CD8-positive, alpha-beta memory T cell (primary cell): Measurements from ENCODE around the gene ESPN. TPM values are rescaled to one million over a fixed set of nuclear protein-coding genes. Genes with fewer than 3 reads are reported as not detected.
"Not testable (repeated sequence)": the region's sequence is repeated elsewhere in the genome, so short reads cannot be mapped to it uniquely, and the experiment has no call there.

Experiments used
- CTCF ChIA-PET: fragments of 350-600 bp; sonication (Branson Sonifier 250); formaldehyde crosslinking; loops from one replicate; lab custom pipeline; 2021; ENCODE audit warnings: antibody characterized with exemption; lab: Charles Lee
- POLR2A ChIA-PET: fragments of 350-600 bp; sonication (Branson Sonifier 250); formaldehyde crosslinking; loops from one replicate; lab custom pipeline; 2021; ENCODE audit warnings: antibody characterized with exemption; lab: Charles Lee
- DNase-seq, 5 donors: peaks; one replicate each; pipeline versions ENCODE4 v3.0.0 to v3.0.0-alpha.2; 2020 to 2022; ENCODE audit warnings: mixed read lengths in 1 of 5
- H3K27ac ChIP-seq: one replicate; pipeline ENCODE4 v1.7.0; 2013; ENCODE audit warnings: low read depth, mild to moderate bottlenecking, low read length, moderate library complexity
- H3K27me3 ChIP-seq: 2 replicates; pipeline ENCODE4 v1.7.0; 2013; ENCODE audit warnings: low read length, mild to moderate bottlenecking; ENCODE audit not compliant: insufficient read depth, poor library complexity, severe bottlenecking
- H3K36me3 ChIP-seq: 2 replicates; pipeline ENCODE4 v1.7.0; 2013; ENCODE audit warnings: mild to moderate bottlenecking, low read length, moderate library complexity; ENCODE audit not compliant: insufficient read depth
- H3K4me1 ChIP-seq: 2 replicates; pipeline ENCODE4 v1.7.0; 2013; ENCODE audit warnings: mild to moderate bottlenecking, low read length, moderate library complexity; ENCODE audit not compliant: insufficient read depth
- H3K4me3 ChIP-seq: 2 replicates; pipeline ENCODE4 v1.7.0; 2013; ENCODE audit warnings: mild to moderate bottlenecking, low read length
- H3K9me3 ChIP-seq: 2 replicates; pipeline ENCODE4 v1.7.0; 2013; ENCODE audit warnings: mild to moderate bottlenecking, low read length
- H3K27ac Mint-ChIP-seq, 8 donors: one replicate each; pipeline ENCODE4 v1.8.0; 2020 to 2021; ENCODE audit warnings: mixed read lengths in 8 of 8, mild to moderate bottlenecking in 6 of 8, inconsistent platforms in 3 of 8, moderate library complexity in 3 of 8
- H3K27me3 Mint-ChIP-seq, 2 donors: one replicate each; pipeline ENCODE4 v1.8.0; 2020 to 2021; ENCODE audit warnings: mixed read lengths in 2 of 2, mild to moderate bottlenecking in 1 of 2, moderate library complexity in 1 of 2
- H3K36me3 Mint-ChIP-seq, 3 donors: one replicate each; pipeline ENCODE4 v1.8.0; 2020 to 2021; ENCODE audit warnings: mixed read lengths in 3 of 3, inconsistent platforms in 1 of 3, mild to moderate bottlenecking in 1 of 3
- H3K4me1 Mint-ChIP-seq, 3 donors: one replicate each; pipeline ENCODE4 v1.8.0; 2020 to 2021; ENCODE audit warnings: mixed read lengths in 3 of 3, inconsistent platforms in 1 of 3, mild to moderate bottlenecking in 1 of 3
- H3K4me3 Mint-ChIP-seq, 7 donors: one replicate each; pipeline ENCODE4 v1.8.0; 2020 to 2021; ENCODE audit warnings: mixed read lengths in 7 of 7, mild to moderate bottlenecking in 6 of 7, moderate library complexity in 4 of 7, inconsistent platforms in 2 of 7
- H3K9me3 Mint-ChIP-seq, 5 donors: one replicate each; pipeline ENCODE4 v1.8.0; 2020 to 2022; ENCODE audit warnings: mixed read lengths in 5 of 5, mild to moderate bottlenecking in 3 of 5, moderate library complexity in 2 of 5, inconsistent platforms in 1 of 5
- polyA plus RNA-seq: library from polyadenylated mRNA; unstranded; fragments of 300-500 nt; fragmentation: Illumina TruSeq; gene quantifications from one replicate; pipeline ENCODE4 v1.2.3, GENCODE V29; 2021
- total RNA-seq, 2 experiments: library from RNA; stranded (reverse); gene quantifications; one replicate each; pipeline ENCODE4 v1.2.3, GENCODE V29; 2021

The ESPN gene
- total and polyA plus RNA-seq, 3 experiments from 2014 or later, result 0.28 to 0.60 (median 0.48) TPM

GRCh38 chr1:6434186-6434585 lies 9.6 kb downstream of the ESPN start:
- peaks cover 3 to 5% (median 4%) of the 10 kb centered on the region in 3 donors for H3K4me1 Mint-ChIP-seq
- H3K4me3 Mint-ChIP-seq, result no peak overlapping the region
- Histone ChIP-seq H3K27me3 (peaks cover 5% of the 10 kb centered on the region), H3K36me3 (no peaks in the 10 kb centered on the region), H3K27ac (no peak overlapping the region), H3K4me3 (no peak overlapping the region), H3K4me1 (no peaks in the 10 kb centered on the region), H3K9me3 (no peaks in the 10 kb centered on the region)
- peaks cover 9 to 26% of the 10 kb centered on the region in 2 donors for H3K27me3 Mint-ChIP-seq
- H3K9me3 Mint-ChIP-seq, result no peaks in the 10 kb centered on the region
- no peak for DNase-seq
- CTCF ChIA-PET, result interaction anchor here (0.7 to 10.6 kb wide), 3 partner anchors 13 to 223 kb away, joined by 3 to 92 read pairs (median 3); partner anchors contain the start of gene HES2
- no peaks in the 10 kb centered on the region for H3K36me3 Mint-ChIP-seq
- POLR2A ChIA-PET, result no interaction called here
- H3K27ac Mint-ChIP-seq, result no peak overlapping the region

GRCh38 chr1:6435129-6435528 lies 10.6 kb downstream of the ESPN start:
- no peaks in the 10 kb centered on the region for H3K4me1 ChIP-seq
- no peak overlapping the region for H3K27ac ChIP-seq
- H3K27me3 ChIP-seq, result peaks cover 5% of the 10 kb centered on the region
- ChIA-PET CTCF (interaction anchor here (10.6 kb wide), 1 partner anchor 14 kb away, joined by 92 read pairs; the partner anchor contains the start of gene HES2), POLR2A (no interaction called here)
- no peaks in the 10 kb centered on the region for H3K9me3 ChIP-seq
- H3K36me3 ChIP-seq, result no peaks in the 10 kb centered on the region
- H3K4me3 ChIP-seq, result no peak overlapping the region
- no peak overlapping the region for H3K4me3 Mint-ChIP-seq
- no peak for DNase-seq
- no peaks in the 10 kb centered on the region for H3K36me3 Mint-ChIP-seq
- H3K27me3 Mint-ChIP-seq, result peaks cover 15 to 28% of the 10 kb centered on the region in 2 donors
- H3K27ac Mint-ChIP-seq, result no peak overlapping the region
- no peaks in the 10 kb centered on the region for H3K9me3 Mint-ChIP-seq
- H3K4me1 Mint-ChIP-seq, result peaks cover 7 to 10% (median 10%) of the 10 kb centered on the region in 3 donors

GRCh38 chr1:6435547-6435946 lies 11.0 kb downstream of the ESPN start:
- Histone ChIP-seq H3K27ac (no peak overlapping the region), H3K4me3 (no peak overlapping the region), H3K36me3 (no peaks in the 10 kb centered on the region), H3K9me3 (no peaks in the 10 kb centered on the region), H3K27me3 (peaks cover 5% of the 10 kb centered on the region), H3K4me1 (no peaks in the 10 kb centered on the region)
- Mint-ChIP-seq H3K9me3 (no peaks in the 10 kb centered on the region), H3K27ac (no peak overlapping the region), H3K27me3 (peaks cover 15 to 24% of the 10 kb centered on the region in 2 donors), H3K36me3 (no peaks in the 10 kb centered on the region), H3K4me1 (peaks cover 7 to 10% (median 10%) of the 10 kb centered on the region in 3 donors), H3K4me3 (no peak overlapping the region)
- ChIA-PET CTCF (interaction anchor here (10.6 kb wide), 1 partner anchor 15 kb away, joined by 92 read pairs; the partner anchor contains the start of gene HES2), POLR2A (no interaction called here)
- DNase-seq, result no peak

- H3K36me3 ChIP-seq, H3K27me3 ChIP-seq, POLR2A ChIA-PET, H3K4me3 Mint-ChIP-seq, DNase-seq, H3K36me3 Mint-ChIP-seq, H3K9me3 Mint-ChIP-seq, H3K4me1 ChIP-seq, H3K9me3 ChIP-seq, H3K27ac Mint-ChIP-seq, H3K27ac ChIP-seq, H3K4me3 ChIP-seq: not testable (repeated sequence)
- CTCF ChIA-PET, result interaction anchor here (10.6 kb wide), 1 partner anchor 15 kb away, joined by 92 read pairs; the partner anchor contains the start of gene HES2
- Mint-ChIP-seq H3K4me1 (peaks cover 10% of the 10 kb centered on the region in 3 donors), H3K27me3 (peaks cover 20 to 28% of the 10 kb centered on the region in 2 donors)
Measured at GRCh38 chr1:6436277-6436676, 11.7 kb downstream of the ESPN start.

- Mint-ChIP-seq H3K27me3 (peaks cover 22 to 32% of the 10 kb centered on the region in 2 donors), H3K4me1 (peaks cover 10% of the 10 kb centered on the region in 3 donors)
- H3K4me3 ChIP-seq, H3K36me3 Mint-ChIP-seq, H3K27ac ChIP-seq, H3K36me3 ChIP-seq, H3K9me3 Mint-ChIP-seq, H3K27ac Mint-ChIP-seq, H3K9me3 ChIP-seq, H3K27me3 ChIP-seq, H3K4me3 Mint-ChIP-seq, H3K4me1 ChIP-seq, POLR2A ChIA-PET, DNase-seq: not testable (repeated sequence)
- CTCF ChIA-PET, result interaction anchor here (0.6 to 10.6 kb wide), 21 partner anchors 10 to 190 kb away, joined by 3 to 92 read pairs (median 6); partner anchors contain the start of genes ACOT7, HES2, NOL9 and TAS1R1
Measured at GRCh38 chr1:6437012-6437700, 12.6 kb downstream of the ESPN start.

GRCh38 chr1:6438047-6438525 lies 13.5 kb downstream of the ESPN start:
- Mint-ChIP-seq H3K27me3 (peaks cover 22 to 32% of the 10 kb centered on the region in 2 donors), H3K9me3 (no peaks in the 10 kb centered on the region)

GRCh38 chr1:6440198-6441126 lies 15.9 kb downstream of the ESPN start:
- Mint-ChIP-seq H3K4me3 (peak overlapping the region in 5 of 7 donors; percentile 37 to 88 (median 44)), H3K27me3 (peaks cover 32 to 38% of the 10 kb centered on the region in 2 donors), H3K27ac (peak overlapping the region in 1 of 8 donors; percentile 50), H3K36me3 (peaks cover 0 to 4% (median 0%) of the 10 kb centered on the region in 3 donors), H3K4me1 (peaks cover 10 to 16% (median 13%) of the 10 kb centered on the region in 3 donors), H3K9me3 (no peaks in the 10 kb centered on the region)
- DNase-seq, result peak; percentile 55 to 81 (median 72)
- ChIA-PET POLR2A (no interaction called here), CTCF (interaction anchor here (0.8 to 10.6 kb wide), 14 partner anchors 8 to 206 kb away, joined by 3 to 92 read pairs (median 7); partner anchors contain the start of gene HES2)
- no peaks in the 10 kb centered on the region for H3K9me3 ChIP-seq
- no peaks in the 10 kb centered on the region for H3K4me1 ChIP-seq
- H3K27ac ChIP-seq, result no peak overlapping the region
- H3K4me3 ChIP-seq, result no peak overlapping the region
- peaks cover 10% of the 10 kb centered on the region for H3K27me3 ChIP-seq
- no peaks in the 10 kb centered on the region for H3K36me3 ChIP-seq

More at GRCh38 chr1:6438047-6438525, 13.5 kb downstream of the ESPN start:
- Histone ChIP-seq H3K4me3 (no peak overlapping the region), H3K27ac (no peak overlapping the region), H3K36me3 (no peaks in the 10 kb centered on the region), H3K27me3 (peaks cover 5% of the 10 kb centered on the region), H3K9me3 (no peaks in the 10 kb centered on the region), H3K4me1 (no peaks in the 10 kb centered on the region)
- DNase-seq, result peak; percentile 55 to 78 (median 69)
- Mint-ChIP-seq H3K4me3 (peak overlapping the region in 3 of 7 donors; percentile 37 to 45 (median 41)), H3K27ac (no peak overlapping the region), H3K4me1 (peaks cover 10% of the 10 kb centered on the region in 3 donors), H3K36me3 (no peaks in the 10 kb centered on the region)
- ChIA-PET CTCF (interaction anchor here (0.6 to 10.6 kb wide), 23 partner anchors 9 to 200 kb away, joined by 3 to 92 read pairs (median 5); partner anchors contain the start of genes ACOT7, HES2, NOL9 and TAS1R1), POLR2A (no interaction called here)
